Rectal smooth muscle tissue (tissue), 1 donor: ENCODE results near the gene PRKAG2.

Experiments
- H3K27ac ChIP-seq: one replicate; pipeline ENCODE4 v1.7.0; 2013; ENCODE audit warnings: low read depth, low read length, inconsistent platforms
- H3K27me3 ChIP-seq: one replicate; pipeline ENCODE4 v1.7.0; 2013; ENCODE audit warnings: low read length; ENCODE audit not compliant: control insufficient read depth, insufficient read depth
- H3K36me3 ChIP-seq: one replicate; pipeline ENCODE4 v1.7.0; 2013; ENCODE audit warnings: low read length; ENCODE audit not compliant: control insufficient read depth, insufficient read depth
- H3K4me1 ChIP-seq: one replicate; pipeline ENCODE4 v1.7.0; 2013; ENCODE audit warnings: low read length; ENCODE audit not compliant: control insufficient read depth, insufficient read depth
- H3K4me3 ChIP-seq: one replicate; pipeline ENCODE4 v1.7.0; 2013; ENCODE audit warnings: low read length
- H3K9ac ChIP-seq: one replicate; pipeline ENCODE4 v1.7.0; 2013; ENCODE audit warnings: low read length

Gene PRKAG2

DNA sequence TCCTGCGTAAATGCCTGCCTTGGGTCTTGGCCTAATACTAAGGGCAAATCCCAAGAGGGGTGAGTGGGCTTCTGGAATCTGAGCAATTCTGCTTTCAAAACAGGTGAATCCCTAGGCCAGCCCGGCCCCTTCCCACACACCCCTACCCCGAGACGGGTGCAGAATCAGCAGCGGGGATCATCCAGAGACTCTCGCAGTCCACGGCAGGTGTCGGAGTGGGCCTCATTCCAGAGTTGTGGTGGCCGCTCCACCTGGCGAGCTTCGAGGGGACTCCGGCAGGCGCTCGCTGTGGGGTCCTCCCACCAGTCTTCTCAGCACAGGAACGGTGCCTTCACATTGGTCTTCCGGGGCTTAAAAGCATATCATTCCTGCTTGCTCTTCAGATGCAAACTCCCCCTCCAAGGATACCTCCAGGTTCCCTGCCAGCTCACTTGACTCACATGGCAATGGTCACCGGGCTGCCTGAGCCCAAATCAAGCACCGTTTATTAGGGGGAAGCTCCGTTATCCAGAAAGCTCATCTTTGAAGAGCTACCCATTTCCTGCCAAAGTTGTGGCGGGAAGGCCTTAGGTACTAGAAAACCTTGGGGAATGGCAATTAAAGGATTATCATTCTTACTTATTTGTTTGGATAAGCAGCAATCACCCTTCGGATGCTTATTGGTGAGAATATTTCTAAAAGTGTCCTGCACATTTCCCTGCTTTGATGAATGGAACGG is 67.6 kb downstream of the PRKAG2 start:
- no peak overlapping the region for H3K4me3 ChIP-seq
- no peak overlapping the region for H3K9ac ChIP-seq
- no peaks in the 10 kb centered on the region for H3K36me3 ChIP-seq
- no peaks in the 10 kb centered on the region for H3K4me1 ChIP-seq
- H3K27me3 ChIP-seq, result no peaks in the 10 kb centered on the region
- H3K27ac ChIP-seq, result no peak overlapping the region

DNA sequence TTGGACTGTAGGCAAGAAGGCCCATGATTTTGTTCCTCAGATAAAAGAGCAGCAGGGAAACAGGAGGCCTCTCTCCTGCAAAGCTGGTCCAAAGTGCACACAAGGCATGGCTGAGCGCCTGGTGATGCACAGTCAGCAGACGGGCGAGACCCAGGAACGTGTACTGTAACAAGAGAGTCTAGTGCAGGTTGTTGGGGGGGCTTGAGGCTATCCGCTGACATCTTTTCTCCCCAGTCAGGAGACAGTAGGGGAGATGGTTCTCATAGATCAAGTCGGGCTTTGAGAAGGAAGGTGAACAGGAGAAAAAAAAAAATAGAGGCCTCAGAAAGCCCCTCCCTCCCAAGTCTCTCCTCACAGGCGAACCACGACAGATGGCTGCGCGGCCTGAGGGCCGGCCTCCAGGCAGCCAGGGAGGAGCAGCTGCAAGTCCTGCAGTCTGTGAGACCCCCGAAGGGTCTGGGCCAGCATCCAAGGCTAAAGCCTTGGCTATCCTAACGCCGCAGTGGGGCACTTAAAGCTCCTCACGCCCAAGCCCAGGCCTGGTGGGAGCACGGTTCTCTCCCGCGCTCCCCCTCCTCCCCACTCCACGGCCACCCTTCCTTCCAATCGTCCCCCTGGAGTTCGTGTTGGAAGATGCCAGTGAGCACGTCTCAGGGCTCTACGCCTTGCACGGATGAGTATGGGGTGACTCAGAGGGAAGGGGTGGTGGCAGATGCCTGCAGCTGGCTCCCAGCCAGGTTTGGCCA is 68.3 kb downstream of the PRKAG2 start:
- H3K36me3 ChIP-seq, result no peaks in the 10 kb centered on the region
- no peak overlapping the region for H3K27ac ChIP-seq
- H3K4me3 ChIP-seq, result no peak overlapping the region
- H3K9ac ChIP-seq, result no peak overlapping the region
- H3K4me1 ChIP-seq, result no peaks in the 10 kb centered on the region
- no peaks in the 10 kb centered on the region for H3K27me3 ChIP-seq

DNA sequence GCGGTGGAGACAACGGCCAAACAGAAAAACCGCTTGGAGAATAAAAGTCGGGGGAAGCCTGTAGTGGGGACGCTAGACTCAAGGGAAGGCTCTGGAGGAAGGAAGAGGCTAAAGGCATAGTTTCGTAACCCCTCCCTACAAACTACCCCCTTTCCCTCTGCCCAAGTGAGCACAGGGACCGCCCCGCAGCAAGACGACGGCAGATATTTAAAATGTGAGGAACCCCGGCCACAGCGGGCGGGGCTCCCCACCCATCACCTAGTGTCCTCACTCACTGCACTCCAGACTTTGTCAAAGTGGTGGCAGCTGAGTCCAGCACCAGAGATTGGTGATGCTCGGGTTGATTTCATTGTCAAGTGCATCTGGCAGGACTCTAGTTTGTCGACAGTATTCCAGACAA is 69.1 kb downstream of the PRKAG2 start:
- Histone ChIP-seq H3K27ac (no peak overlapping the region), H3K36me3 (no peaks in the 10 kb centered on the region), H3K27me3 (no peaks in the 10 kb centered on the region), H3K4me3 (no peak overlapping the region), H3K4me1 (no peaks in the 10 kb centered on the region), H3K9ac (no peak overlapping the region)

- H3K4me3 ChIP-seq, result no peak overlapping the region
- H3K4me1 ChIP-seq, result no peaks in the 10 kb centered on the region
- H3K27ac ChIP-seq, result no peak overlapping the region
- no peak overlapping the region for H3K9ac ChIP-seq
- H3K27me3 ChIP-seq, result no peaks in the 10 kb centered on the region
- H3K36me3 ChIP-seq, result no peaks in the 10 kb centered on the region
These were observed 69.8 kb downstream of the PRKAG2 start for GRCh38 chr7:151806952-151807775.

- no peak overlapping the region for H3K27ac ChIP-seq
- H3K36me3 ChIP-seq, result no peaks in the 10 kb centered on the region
- H3K4me3 ChIP-seq, result no peak overlapping the region
- H3K9ac ChIP-seq, result no peak overlapping the region
- no peaks in the 10 kb centered on the region for H3K27me3 ChIP-seq
- H3K4me1 ChIP-seq, result no peaks in the 10 kb centered on the region
These were observed 70.7 kb downstream of the PRKAG2 start for GRCh38 chr7:151806204-151806603.

- no peak overlapping the region for H3K4me3 ChIP-seq
- H3K36me3 ChIP-seq, result no peaks in the 10 kb centered on the region
- no peak overlapping the region for H3K9ac ChIP-seq
- H3K27me3 ChIP-seq, result no peaks in the 10 kb centered on the region
- no peaks in the 10 kb centered on the region for H3K4me1 ChIP-seq
- H3K27ac ChIP-seq, result no peak overlapping the region
These were observed 71.7 kb downstream of the PRKAG2 start for GRCh38 chr7:151805191-151805590.

- Histone ChIP-seq H3K4me1 (no peaks in the 10 kb centered on the region), H3K4me3 (no peak overlapping the region), H3K27me3 (no peaks in the 10 kb centered on the region), H3K36me3 (no peaks in the 10 kb centered on the region), H3K9ac (no peak overlapping the region), H3K27ac (no peak overlapping the region)
These were observed 72.2 kb downstream of the PRKAG2 start for GRCh38 chr7:151804756-151805155.

DNA sequence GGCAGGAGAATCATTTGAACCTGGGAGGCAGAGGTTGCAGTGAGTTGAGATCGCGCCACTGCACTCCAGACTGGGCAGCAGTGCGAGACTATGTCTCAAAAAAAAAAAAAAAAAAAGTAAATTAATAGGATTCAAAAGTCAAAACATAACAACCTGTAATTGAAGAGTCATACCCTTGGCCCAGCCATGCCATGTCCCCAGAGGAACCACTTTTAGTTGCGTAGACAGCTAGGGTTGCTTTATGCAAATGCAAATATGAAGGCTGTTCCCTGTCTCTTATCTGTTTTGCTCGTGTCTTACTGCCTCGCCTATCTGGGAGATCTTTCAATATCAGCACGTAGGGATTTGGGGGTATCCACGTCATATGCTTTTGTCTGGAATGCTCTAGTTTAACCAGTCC is 73.1 kb downstream of the PRKAG2 start:
- Histone ChIP-seq H3K4me3 (no peak overlapping the region), H3K36me3 (no peaks in the 10 kb centered on the region), H3K9ac (no peak overlapping the region), H3K27me3 (no peaks in the 10 kb centered on the region), H3K4me1 (no peaks in the 10 kb centered on the region), H3K27ac (no peak overlapping the region)

GRCh38 chr7:151802469-151802846 is 74.5 kb downstream of the PRKAG2 start:
- Histone ChIP-seq H3K36me3 (no peaks in the 10 kb centered on the region), H3K9ac (no peak overlapping the region), H3K27me3 (no peaks in the 10 kb centered on the region), H3K27ac (no peak overlapping the region), H3K4me3 (no peak overlapping the region), H3K4me1 (no peaks in the 10 kb centered on the region)

DNA sequence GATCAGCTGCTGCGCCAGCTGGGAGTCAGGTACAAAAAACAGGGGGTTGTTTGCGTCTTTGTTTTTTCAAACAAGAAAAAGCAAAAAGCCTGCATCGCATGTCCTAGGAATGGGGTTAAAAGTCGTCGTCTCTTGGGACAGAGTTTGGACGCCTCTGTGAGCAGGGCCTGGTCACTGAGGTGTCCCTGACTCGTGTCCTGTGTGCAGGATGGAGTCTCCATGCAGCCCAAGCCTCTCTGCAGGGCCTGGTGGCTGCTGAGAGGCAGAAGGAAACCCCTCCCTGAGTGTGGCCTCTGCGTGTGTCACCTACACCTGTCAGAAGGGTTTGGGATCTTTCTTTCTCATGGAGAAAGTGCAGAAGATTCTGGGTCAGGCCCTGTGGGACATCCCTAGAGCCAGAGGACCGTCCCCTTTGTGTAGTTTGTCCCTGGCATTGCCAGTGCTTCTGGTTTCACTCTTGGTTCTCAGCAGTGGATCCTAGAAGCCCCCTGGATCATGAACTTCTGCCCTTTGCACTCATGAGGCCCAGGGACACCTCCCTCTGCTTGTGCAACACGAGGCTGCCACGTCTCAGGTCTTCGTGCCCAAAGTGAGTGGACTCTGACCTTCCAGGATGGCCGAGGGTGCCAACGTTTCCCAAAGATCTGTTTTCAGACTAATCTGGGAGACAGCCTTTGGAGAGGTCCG is 75.0 kb downstream of the PRKAG2 start:
- Histone ChIP-seq H3K27ac (no peak overlapping the region), H3K9ac (no peak overlapping the region), H3K4me1 (no peaks in the 10 kb centered on the region)

DNA sequence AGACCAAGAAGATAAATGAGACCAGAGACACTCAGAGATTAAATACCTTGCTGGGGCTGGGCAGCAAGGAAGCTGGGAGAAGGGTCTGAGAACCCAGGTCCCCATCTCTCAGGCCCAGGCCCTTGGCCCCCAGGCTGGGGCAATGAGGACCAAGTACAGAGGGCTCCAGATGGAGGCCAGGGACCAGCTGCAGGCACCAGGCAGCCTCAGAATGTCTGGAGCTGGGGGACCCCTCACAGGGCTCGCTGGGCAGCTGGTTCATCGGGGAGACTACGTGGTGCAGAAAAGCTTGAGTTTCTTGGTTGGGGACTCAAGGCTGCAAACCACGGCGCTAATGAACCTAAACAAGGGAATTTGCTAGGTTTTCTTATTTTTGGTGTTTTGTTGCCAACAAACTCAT is 75.6 kb downstream of the PRKAG2 start:
- Histone ChIP-seq H3K9ac (no peak overlapping the region), H3K36me3 (no peaks in the 10 kb centered on the region), H3K27me3 (no peaks in the 10 kb centered on the region), H3K4me3 (no peak overlapping the region), H3K27ac (no peak overlapping the region), H3K4me1 (no peaks in the 10 kb centered on the region)

More for the DNA sequence above, 75.0 kb downstream of the PRKAG2 start:
- Histone ChIP-seq H3K36me3 (no peaks in the 10 kb centered on the region), H3K4me3 (no peak overlapping the region), H3K27me3 (no peaks in the 10 kb centered on the region)

GRCh38 chr7:151800861-151801260 is 76.1 kb downstream of the PRKAG2 start:
- Histone ChIP-seq H3K27ac (no peak overlapping the region), H3K36me3 (no peaks in the 10 kb centered on the region), H3K27me3 (no peaks in the 10 kb centered on the region), H3K4me1 (no peaks in the 10 kb centered on the region), H3K4me3 (no peak overlapping the region), H3K9ac (no peak overlapping the region)
